Coronary artery (tissue), 2 donors: Measurements from ENCODE around the gene ELFN1.

ENCODE experiments used
- DNase-seq: peaks from one replicate; pipeline ENCODE4 v3.0.0-alpha.2; 2017; ENCODE audit warnings: low spot score
- H3K27ac ChIP-seq, 2 donors: fragments of 200-600 bp; sonication (generic); one replicate each; pipeline ENCODE4 v1.5.1; 2016 to 2019
- H3K4me3 ChIP-seq: fragments of 200-600 bp; sonication (generic); 2 replicates; pipeline ENCODE4 v1.5.1; 2016; ENCODE audit warnings: mild to moderate bottlenecking, moderate library complexity
- TF ChIP-seq, protein P1 (sequence below): fragments of 200-600 bp; sonication (generic); IDR thresholded peaks from one replicate; pipeline ENCODE4 v1.5.1; 2019; ENCODE audit warnings: antibody characterized with exemption

The ELFN1 gene

DNA sequence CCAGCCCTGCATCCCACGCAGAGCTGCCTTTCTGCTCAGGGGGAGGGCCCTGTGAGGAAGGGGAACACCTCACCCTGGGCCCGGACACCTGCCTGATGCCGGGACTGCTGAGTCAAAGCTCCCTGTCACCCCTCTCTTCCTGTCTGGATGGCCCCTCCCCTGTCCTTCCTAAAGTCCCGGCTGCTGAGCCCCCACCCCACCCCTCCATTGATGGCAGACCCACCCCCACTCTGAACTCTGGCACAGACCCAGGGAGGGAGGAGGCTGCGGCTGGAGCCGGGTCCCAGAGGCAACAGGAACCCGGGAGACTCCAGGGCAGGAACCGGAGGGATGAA lies 78.7 kb downstream of the ELFN1 start:
- TF ChIP-seq, protein P1, sequence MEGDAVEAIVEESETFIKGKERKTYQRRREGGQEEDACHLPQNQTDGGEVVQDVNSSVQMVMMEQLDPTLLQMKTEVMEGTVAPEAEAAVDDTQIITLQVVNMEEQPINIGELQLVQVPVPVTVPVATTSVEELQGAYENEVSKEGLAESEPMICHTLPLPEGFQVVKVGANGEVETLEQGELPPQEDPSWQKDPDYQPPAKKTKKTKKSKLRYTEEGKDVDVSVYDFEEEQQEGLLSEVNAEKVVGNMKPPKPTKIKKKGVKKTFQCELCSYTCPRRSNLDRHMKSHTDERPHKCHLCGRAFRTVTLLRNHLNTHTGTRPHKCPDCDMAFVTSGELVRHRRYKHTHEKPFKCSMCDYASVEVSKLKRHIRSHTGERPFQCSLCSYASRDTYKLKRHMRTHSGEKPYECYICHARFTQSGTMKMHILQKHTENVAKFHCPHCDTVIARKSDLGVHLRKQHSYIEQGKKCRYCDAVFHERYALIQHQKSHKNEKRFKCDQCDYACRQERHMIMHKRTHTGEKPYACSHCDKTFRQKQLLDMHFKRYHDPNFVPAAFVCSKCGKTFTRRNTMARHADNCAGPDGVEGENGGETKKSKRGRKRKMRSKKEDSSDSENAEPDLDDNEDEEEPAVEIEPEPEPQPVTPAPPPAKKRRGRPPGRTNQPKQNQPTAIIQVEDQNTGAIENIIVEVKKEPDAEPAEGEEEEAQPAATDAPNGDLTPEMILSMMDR: no peak
- Histone ChIP-seq H3K4me3 (no peak overlapping the region), H3K27ac (no peak overlapping the region)
- no peak for DNase-seq

DNA sequence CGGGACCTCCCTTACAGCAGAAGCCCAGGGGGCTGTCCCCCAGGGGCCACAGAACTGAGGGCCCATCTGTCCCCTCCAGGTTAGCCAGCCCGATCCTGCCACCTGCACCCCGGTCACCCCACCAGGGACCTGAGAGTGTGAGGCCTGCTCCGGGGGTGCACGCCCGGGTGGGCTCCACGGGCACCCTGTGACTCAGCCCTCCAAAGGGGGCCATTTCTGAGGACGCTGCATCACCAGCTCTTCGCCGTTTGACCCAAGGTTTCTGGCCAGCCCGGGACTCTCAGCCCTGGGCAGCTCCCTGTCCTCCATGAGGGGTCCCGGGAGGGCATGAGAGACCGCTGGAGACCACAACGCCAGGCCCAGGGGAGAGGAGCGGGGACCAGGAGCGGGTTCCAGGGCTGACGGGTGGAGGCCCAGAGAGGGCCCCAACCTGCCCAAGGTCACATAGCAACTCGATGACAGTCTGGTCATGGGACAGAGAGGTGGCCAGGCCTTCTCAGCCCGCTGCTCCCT lies 79.3 kb downstream of the ELFN1 start:
- H3K27ac ChIP-seq: no peak overlapping the region
- DNase-seq: no peak
- no peak overlapping the region for H3K4me3 ChIP-seq
- TF ChIP-seq, protein P1: no peak

GRCh38 chr7:1749864-1750466 lies 79.9 kb downstream of the ELFN1 start:
- Histone ChIP-seq H3K4me3 (no peak overlapping the region), H3K27ac (no peak overlapping the region)
- no peak for DNase-seq
- TF ChIP-seq, protein P1: no peak

GRCh38 chr7:1750541-1751021 lies 80.5 kb downstream of the ELFN1 start:
- no peak for DNase-seq
- TF ChIP-seq, protein P1: no peak
- H3K4me3 ChIP-seq: no peak overlapping the region
- no peak overlapping the region for H3K27ac ChIP-seq

DNA sequence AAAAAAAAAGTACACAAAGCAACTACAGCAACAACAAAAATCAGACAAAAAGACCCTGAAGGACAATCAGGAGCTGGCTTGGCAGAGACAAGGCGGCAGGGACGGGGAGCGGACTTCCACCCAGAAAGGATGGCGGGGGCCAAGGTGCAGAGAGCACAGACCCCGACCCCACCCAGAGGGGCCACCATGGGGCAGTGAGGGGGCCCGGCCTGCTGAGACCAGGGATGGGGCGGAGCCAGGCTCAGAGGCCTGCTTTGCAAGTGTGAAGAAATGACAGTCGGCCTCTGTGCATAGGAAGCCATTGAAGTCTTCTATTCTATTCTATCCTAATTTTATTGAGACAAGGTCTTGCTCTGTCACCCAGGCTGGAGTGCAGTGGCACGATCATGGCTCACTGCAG lies 82.0 kb downstream of the ELFN1 start:
- H3K4me3 ChIP-seq: no peak overlapping the region
- no peak for DNase-seq
- TF ChIP-seq, protein P1: no peak
- H3K27ac ChIP-seq: no peak overlapping the region

DNA sequence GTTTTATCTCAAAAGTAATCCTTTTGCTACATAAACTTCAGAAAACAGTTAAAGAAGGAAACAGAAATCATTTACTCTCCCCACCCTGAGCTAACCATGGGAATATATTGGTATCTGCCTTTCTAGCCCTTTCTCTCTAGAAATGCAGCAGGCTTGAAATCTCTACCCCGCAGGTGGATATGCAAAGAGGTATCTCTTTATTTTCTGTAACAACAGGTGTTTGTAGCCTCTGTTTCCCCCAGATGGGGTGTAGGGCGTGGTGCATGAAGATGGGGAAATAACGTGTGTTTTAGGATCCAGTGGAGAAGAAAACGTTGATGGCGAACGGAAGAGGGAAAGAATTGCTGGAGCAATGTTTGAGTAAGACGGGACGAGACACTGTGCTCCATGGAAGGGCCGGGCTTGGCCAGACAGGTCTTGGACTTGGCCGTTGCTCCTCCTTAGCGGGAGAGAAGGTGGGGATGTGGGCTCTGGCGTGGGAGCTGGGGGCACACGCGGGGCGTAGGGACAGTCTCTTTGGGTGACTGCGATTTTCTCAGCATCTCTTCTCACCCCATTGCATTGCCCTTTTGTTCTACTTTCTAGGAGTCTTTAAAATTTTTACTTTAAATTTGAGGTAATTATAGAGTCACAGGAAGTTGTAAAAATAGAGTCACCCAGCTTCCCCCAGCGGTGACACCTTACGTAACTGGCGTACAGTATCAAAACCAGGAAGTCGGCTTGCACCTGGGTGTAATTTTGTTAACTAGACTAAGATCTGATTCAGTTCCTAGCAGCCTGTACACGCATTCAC lies 82.9 kb downstream of the ELFN1 start:
- no peak for DNase-seq
- TF ChIP-seq, protein P1: no peak
- no peak overlapping the region for H3K27ac ChIP-seq
- H3K4me3 ChIP-seq: no peak overlapping the region

DNA sequence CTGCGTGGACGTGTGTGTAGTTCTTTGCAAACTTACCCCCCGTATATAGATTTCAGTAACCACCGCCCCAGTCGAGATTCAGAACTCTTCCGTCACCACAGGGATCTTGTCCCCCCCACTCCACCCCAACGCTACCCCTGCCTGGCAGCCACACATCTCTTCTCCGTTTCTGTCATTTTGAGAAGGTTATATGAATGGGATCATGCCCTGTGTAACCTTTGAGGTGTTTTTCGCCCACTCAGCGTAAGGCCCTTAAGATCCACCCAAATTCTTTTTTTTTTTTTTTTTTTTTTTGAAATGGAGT lies 83.4 kb downstream of the ELFN1 start:
- H3K4me3 ChIP-seq: no peak overlapping the region
- TF ChIP-seq, protein P1: no peak

More for the DNA sequence above, 83.4 kb downstream of the ELFN1 start:
- DNase-seq: no peak
- H3K27ac ChIP-seq: no peak overlapping the region
